NCI-H2227 (cell line): ENCODE measurements around the gene OXNAD1.
A peak's percentile ranks its signal among the peaks of the same experiment; 100 is the strongest.

ENCODE experiments used
- DNase-seq: peaks from one replicate; lab custom pipeline; 2025; ENCODE audit not compliant: unreplicated experiment; lab: John Stamatoyannopoulos, UW

OXNAD1 gene, protein sequence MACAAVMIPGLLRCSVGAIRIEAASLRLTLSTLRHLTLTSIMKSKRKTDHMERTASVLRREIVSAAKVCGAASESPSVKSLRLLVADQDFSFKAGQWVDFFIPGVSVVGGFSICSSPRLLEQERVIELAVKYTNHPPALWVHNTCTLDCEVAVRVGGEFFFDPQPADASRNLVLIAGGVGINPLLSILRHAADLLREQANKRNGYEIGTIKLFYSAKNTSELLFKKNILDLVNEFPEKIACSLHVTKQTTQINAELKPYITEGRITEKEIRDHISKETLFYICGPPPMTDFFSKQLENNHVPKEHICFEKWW

DNA sequence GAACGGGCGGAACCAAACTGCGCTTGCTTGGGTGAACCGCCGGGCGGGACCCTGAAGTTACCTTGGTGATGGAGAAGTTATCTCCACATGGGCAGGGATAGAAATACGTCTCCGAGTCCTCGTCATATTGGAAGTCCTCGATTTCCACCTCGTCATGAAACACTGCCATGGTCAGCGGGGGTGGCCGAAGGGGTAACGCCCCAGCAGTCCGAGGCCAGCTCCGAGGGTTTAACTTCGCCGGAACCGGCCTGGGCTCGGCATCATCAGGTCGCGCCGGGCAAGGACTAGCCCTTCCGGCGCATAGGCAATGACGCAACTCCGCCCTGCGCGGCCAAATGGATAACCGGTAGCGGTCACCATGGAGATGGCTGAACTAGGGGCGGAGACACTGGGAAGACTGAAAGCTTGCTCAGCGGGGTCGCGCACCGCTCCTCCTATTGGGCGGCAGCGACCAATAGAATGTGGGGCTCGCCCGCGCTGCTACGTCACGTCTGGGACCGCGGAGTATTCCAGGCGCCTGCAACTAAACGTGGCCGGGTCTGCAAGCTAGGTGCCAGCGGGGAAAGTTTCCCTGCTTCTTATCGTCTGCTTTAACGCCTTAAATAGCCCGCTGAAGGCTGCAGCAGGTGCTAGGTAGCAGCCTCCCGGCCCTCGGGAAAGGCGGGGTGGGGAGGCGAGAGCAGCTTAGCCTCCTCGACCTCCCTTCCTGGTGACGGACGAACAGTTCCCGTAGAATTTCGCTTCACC is at the start of gene OXNAD1, which contains the start of gene DPH3:
OXNAD1 (plus strand) TSS at position 505 of the 747 bp plus-strand sequence. CDS start 5,741 bp downstream, outside the sequence.
DPH3 (minus strand) TSS at position 236 of the 747 bp plus-strand sequence; CDS start at position 169, 67 bp downstream.
- peak; percentile 98 for DNase-seq

DNA sequence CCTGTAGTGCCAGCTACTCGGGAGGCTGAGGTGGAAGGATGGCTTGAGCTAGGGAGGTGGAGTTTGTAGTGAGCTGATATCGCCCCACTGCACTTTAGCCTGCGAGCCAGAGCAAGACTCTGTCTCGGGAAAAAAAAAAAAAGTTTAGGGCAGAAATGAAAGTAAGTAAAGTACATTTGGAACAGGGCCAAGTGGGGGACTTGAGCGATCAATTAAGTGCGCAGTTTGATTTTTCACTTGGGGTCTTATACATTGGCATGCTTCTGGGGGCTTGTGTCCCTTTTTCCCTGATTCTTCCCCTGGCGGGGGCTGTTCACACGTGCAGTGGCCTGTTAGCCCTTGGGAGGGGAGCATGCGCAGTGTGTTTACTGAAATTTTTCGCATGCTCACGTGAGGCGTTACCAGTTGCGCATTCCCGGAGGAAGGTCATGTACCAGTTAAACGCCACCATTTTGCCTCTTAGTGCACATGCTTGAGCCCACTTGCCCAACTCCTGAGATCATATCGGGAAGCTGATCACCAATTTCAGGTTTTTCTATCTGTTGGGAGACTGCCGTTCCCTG is 48.6 kb upstream of the OXNAD1 start:
- no peak for DNase-seq

DNA sequence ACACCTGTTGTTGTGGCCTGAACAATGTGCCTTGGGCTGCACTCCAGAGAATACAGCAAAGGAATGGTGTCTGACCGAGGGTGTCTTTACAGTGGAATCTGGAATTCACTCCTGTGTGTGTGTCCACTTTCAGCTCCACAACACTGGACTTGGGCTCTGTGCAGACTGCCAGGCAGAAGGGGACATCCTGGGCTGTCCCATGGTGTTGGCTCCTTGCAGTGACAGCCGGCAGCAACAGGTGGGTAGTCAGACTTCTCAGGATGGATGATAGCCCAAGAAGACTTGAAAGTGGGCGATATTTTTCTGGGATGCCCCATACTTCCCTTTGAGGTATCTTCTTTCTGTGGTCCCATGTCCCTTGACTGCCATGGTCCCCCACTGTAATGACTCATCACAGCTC is 45.2 kb upstream of the OXNAD1 start:
- no peak for DNase-seq

DNA sequence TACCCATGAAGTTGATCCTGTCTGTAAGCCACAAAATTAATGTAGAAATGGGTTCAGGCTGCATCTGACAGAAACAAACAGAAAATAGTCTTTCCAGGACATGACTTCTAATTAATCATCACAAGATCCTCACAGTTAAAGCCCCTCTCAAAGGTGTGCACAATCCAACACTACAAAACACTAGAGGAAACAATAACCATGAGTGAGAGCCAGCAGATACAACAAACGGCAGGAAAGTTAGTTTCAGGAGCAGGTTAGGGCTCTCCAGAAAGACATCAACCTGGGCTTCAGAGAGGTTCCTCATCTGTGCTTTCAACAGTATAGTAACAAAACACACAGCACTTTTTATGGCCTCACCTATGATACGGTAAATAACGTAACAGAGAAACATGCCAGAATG is 43.0 kb upstream of the OXNAD1 start:
- DNase-seq, result no peak

DNA sequence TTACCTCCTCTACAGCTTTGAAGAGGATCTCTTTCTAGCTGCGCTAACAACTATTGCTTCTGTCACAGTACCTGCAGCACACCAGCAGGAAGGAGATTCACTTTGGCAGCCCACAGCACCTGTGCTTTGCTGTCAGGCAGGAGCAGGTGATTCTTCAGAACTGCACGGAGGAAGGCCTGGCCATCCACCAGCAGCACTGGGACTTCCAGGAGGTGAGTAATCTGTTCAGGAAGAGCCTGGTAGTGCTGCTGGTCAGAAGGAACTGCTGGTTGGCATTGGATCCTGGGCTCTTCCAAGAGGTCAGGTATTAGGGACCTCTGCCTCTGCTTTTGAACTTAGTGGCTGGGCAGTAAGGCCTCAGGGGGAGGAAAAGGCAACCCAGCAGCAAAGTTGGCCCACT is 42.5 kb upstream of the OXNAD1 start:
- no peak for DNase-seq

DNA sequence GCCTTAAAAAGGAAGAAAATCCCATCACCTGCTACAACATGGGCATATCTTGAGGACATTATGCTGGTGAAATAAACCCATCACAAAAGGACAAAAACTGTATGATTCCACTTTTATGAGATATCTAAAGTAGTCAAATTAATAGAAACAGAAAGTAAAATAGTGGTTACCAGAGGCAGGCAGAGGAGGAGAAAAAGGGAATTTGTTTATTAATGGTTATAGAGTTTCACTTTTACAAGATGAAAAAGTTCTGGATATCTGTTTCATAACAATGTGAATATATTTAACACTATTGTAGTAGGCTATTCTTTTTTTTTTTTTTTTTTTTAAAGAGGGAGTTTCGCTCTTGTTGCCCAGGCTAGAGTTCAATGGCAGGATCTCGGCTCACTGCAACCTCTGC is 40.7 kb upstream of the OXNAD1 start:
- DNase-seq, result no peak

DNA sequence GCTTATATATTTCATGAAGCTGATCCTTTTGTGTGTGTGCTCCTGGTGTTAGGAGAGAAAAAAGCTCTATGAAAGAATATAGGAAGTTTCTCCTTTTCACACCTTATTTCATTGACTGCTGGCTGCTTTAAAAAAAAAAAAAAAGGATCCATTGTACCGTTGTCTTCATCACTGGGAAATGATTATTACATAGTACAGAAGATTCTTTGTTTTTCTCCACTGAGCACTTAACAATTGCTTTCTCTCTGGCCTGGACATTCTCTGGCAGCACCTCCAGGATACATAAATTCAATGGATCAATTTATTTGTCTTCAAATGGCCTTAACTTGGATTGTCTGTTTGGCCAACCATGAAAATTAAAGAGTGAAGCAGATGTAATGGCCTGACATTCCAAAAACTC is 37.4 kb upstream of the OXNAD1 start:
- DNase-seq, result no peak

DNA sequence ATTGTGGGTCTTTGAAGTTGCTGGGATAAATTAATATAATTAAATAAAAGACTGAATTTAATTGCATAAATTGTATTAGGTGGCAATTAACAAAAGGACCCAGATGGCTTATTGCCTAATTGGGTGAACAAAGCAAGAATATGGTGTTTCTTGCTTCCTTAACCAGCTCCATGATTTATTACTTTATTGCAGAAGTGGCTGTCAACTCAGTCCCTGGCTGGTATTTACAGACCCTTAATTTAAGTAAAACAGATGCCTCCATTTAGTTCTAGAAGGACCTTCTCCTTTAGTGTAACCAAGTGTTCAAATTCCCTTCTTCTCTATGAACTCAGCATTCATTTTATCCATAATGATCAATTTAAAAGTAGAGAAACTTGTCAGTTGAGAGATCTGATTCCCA is 35.3 kb upstream of the OXNAD1 start:
- DNase-seq, result no peak

DNA sequence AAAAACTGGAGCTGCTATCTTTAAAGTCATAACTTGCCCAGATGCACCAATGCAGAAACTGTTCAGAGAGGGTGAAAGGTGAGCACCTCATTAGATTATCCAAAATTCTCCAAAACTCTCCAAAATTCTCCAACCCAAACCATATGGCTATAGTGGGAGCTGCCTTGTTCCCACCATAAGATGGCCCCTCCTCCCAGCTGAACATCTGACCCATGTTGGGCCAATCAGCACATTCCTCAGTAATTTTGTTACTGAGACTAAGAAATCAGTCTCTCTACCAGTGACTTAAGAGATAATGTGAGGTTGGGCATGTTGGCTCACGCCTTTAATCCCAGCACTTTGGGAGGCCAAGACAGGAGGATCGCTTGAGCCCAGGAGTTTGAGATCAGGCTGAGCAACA is 33.0 kb upstream of the OXNAD1 start:
- no peak for DNase-seq

DNA sequence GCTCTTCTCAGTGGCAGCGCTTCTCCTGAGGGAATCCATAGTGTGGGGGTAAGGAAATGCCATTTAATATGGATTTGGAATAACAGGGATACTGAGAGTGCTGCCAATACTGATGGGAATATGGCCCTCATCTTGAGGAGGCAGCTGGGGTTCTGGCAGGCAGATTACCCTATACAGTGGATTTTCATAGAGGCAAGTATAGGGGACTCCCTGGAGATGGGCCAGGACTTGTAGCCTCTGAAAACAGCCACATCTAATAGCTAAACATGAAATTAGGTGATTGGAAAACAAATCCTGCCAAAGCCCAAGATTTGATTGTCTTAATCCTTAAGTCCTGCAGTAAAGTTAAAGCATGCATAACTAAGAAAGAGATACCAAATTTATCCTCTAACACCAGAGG is 31.2 kb upstream of the OXNAD1 start:
- DNase-seq, result no peak

DNA sequence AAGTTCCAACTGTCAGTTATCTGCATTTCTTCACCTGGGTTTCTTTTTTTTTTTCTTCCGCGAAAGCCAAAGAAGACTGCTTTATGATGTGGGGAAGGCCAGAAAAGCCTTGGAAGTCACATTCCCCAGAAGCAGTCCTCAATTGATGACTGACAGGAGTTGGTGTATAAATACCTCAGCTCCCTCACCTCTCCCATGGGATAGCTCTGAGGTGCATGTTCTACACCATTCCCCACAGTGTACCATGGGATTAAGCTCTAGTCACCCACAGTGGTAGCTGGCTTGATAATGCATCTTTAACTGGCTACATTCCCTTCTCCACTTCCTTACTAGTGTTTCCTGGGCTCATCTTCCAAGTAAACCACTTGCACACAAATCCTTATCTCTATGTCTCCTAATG is 30.7 kb upstream of the OXNAD1 start:
- DNase-seq, result no peak

DNA sequence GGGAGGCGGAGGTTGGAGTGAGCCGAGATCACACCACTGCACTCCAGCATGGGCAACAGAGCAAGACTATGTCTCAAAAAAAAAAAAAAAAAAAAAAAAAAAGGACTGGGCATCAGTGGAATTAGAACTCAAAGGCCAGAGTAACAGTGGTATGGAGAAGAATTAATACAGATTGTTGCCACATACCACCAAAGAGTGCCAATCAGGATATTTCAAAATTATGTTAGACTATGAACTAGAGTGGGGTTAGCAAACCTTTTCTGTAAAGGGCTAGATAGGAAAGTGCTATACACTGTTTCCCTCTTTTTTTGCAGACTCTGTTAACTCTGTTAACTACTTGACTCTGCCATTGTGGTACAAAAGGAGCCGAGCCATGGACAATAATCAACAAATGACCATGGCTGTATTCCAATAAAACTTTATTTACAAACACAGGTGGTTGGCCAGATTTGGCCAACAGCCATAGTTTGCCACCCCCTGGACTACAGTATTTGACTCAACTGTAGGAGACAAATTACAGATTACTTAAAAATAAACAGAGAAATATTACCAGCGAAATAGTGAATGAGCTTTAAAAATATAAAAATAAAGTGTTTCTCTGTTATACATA is 28.9 kb upstream of the OXNAD1 start:
- no peak for DNase-seq

DNA sequence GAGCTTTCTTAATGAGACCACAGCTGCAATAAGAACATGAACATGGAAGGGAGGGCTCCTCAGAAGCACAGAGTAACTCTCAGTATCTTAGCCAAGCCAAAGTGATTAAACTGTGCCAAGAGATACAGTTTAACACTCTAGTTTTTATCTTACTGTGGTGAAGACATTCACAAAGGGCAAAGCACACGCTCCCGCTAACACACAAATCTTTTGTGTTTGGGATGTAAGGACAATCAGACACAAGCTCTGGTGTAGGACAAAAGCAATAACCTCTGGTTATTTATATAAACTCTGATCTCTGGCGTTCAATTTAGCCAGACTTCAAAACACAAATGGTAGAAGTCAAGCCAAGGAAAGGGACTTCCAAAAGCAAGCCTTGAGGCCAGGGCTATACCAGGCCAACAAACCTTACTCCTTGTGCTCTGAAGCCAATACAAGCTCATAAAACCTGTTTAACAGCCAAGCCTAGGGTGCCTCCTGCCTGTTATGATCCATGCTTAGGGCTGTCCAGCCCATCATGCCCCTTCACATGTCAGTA is 28.1 kb upstream of the OXNAD1 start:
- no peak for DNase-seq

DNA sequence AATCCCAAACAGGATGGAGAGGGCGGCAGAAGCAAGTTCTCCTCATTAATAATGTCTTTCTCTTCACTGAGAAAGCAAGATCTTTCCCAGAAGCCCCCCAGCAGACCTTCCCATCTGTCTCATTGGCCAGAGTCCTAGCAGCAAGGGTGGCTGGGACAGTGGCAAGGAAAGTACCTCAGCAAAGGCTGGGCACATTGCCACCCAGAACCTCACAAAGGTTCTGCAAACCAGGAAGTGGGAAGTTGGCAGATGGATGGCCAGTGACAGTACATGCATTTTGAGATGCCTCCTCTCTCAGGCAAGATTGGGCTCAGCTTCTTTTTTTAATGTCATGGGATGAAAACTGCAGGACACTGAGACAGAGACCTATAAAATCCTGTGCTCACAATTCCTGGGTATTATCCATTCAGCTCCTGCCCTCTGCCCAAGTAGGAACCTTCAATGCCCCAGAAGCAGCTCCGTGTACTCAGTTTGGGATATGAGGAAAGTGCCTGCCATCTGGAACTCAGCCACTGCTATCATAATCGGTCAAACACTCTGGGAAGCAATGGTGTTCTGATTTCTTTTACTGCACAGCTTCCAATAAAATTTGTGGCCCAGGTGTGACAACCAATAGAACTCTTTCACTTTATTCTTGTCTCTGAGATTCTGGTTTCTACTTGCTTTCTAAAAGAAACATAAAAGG is 25.8 kb upstream of the OXNAD1 start:
- no peak for DNase-seq

DNA sequence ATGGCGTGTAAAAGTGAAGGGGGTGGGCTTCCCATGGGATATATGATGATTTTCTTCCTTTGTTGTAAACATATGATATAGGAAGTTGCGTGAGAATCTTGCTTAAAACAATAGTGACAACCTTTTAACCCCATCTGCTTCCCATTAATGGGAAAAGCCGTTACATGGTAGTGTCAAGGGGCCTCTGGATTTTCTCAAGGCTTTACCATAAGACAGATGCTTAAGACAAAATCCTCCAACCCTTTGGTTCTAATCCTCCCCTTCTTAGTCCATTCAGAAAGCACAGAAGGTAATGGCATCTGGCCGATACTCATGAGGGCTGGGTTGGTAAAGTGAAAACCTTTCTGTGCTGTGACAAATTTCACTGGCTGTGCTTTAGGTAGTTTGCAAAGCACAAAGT is 25.2 kb upstream of the OXNAD1 start:
- no peak for DNase-seq

DNA sequence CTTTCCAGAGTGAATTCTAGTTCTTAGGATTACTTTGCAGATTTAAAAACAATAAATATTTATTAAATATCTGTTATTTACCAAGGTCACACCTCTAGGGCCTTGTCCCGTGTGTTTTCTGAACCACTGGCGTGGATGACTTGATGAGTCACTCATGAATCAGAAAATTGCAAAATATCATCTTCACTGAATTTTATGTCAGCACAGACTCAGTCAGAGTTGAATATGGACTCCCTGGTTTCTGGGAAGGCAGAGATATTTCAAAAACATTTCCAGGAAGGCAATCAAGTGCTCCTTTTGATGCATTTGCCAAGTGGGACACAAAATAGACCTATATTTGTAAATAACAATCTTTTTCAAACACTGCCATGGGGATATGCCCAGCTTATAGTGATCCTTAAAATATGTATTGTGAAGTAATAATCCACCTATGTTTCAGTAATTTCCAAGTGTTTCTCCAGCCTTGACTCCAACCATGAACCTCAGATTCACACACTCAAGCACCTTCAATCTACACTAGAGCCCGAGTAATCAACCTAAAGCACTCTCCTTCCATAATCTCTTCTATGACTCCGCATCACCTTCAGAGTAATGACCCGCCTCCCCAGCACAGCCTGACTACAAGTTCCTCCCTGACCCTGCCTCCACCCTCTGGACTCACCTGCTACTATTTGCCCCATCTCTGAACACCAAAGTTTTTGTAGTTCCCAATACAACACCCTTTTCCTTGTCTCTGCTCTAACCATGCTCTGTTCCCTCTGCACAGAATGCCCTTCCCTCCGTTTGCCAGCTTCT is 24.6 kb upstream of the OXNAD1 start:
- DNase-seq, result no peak

DNA sequence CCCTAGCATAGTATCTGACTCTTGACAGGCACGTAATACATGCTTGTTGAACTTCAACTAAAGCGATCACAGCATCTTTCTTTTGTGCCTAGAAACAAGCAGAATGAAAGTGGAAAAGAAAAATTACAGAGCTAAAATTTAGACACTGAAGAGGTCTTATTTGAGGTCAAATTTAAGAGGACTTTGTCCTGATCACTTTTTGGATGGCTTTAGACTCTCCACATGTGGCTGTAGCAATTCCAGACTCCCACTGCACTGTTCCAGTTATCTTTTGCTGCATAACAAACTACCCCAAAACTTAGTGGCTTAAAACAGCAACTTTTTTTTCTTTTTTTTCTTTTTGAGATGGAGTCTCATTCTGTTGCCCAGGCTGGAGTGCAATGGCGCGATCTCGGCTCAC is 23.8 kb upstream of the OXNAD1 start:
- DNase-seq, result no peak

DNA sequence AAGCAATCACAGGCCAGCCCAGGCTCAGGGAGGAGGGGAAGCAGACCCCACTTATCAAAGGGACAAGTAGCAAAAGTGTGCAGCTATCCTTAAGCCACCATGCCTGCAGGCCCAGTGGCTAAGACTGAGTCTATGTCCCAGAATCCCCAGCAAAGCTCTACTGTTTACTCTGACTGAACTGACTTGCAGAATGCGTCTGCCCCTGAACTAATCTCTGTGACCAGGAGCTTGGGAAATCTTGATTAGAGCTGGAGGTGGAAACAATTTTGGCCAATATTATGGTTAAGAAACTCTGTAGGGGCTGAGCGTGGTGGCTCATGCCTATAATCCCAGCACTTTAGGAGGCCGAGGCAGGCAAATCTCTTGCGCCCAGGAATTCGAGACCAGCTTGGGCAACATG is 22.8 kb upstream of the OXNAD1 start:
- DNase-seq, result no peak

DNA sequence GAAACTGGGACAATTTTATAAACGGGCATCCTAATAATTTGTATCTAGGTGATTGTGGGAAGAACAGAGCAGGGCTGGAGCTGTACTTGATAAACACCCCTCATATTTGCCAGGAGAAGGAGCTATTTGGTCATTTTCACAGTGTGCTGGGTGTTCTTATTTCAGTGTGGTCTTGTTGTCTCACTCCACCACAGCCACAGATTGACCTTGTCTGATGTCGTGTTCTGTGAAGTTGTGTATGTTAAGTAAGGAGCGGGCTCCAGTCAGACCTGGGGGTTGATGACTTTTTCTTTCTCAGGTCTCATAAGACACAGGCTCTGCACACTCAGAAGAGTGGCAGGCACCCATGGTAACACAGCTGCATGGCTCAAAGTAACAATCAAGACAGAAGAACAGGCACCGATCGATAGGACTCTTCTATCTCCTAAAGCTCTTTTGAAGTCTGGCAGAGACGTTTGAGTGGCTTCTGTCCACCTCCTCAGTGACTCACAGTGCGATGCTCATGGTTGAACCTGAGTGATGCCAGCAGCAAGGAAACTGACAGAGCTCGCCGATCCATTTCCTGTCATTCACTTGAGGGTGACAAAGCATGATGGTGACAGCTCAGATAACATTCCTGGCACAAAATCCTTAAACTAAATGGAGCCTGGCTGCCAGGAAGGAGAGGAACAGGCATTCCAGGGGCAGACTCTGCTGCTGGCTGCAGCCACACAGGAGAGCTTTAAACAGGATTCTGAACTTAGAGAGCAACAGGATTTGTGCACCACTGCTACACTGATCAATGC is 21.1 kb upstream of the OXNAD1 start:
- DNase-seq, result no peak
